ENCODE measurements around the gene ZNF205.

GRCh38 chr16:3118204-3118790, 5.9 kb downstream of the ZNF205 start:
- TF ChIP-seq ZNF133 (tag by site-specific recombination; IDR thresholded peaks at IDR 0.05) = no peak
- no peak for TF ChIP-seq GLI4 (tag by site-specific recombination; IDR thresholded peaks at IDR 0.05)
- no peak for TF ChIP-seq SETDB1 (IDR thresholded peaks at IDR 0.05; ENCODE audit: insufficient read length, low read length)
- no peak for TF ChIP-seq CTCF (tag by site-specific recombination; IDR thresholded peaks at IDR 0.05)
- no peak for TF ChIP-seq ZNF146 (tag by site-specific recombination; IDR thresholded peaks at IDR 0.05)
- TF ChIP-seq, protein P1, sequence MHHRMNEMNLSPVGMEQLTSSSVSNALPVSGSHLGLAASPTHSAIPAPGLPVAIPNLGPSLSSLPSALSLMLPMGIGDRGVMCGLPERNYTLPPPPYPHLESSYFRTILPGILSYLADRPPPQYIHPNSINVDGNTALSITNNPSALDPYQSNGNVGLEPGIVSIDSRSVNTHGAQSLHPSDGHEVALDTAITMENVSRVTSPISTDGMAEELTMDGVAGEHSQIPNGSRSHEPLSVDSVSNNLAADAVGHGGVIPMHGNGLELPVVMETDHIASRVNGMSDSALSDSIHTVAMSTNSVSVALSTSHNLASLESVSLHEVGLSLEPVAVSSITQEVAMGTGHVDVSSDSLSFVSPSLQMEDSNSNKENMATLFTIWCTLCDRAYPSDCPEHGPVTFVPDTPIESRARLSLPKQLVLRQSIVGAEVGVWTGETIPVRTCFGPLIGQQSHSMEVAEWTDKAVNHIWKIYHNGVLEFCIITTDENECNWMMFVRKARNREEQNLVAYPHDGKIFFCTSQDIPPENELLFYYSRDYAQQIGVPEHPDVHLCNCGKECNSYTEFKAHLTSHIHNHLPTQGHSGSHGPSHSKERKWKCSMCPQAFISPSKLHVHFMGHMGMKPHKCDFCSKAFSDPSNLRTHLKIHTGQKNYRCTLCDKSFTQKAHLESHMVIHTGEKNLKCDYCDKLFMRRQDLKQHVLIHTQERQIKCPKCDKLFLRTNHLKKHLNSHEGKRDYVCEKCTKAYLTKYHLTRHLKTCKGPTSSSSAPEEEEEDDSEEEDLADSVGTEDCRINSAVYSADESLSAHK (tag by site-specific recombination; IDR thresholded peaks at IDR 0.05) = 0 out of 2 replicates have a peak, but pooled peaks have one; percentile 36
- TF ChIP-seq REST (tag by site-specific recombination; IDR thresholded peaks at IDR 0.05) = no peak
- no peak for TF ChIP-seq ZNF660 (tag by site-specific recombination; IDR thresholded peaks at IDR 0.05)
